IMR-90 (cell line): ENCODE results near the gene TBP. TPM values are rescaled to one million over a fixed set of nuclear protein-coding genes. Genes with fewer than 3 reads are reported as not detected.
"Not testable (repeated sequence)": the region's sequence is repeated elsewhere in the genome, so short reads cannot be mapped to it uniquely, and the experiment has no call there.

Source experiments
- ATAC-seq: fragments of 200-7000 bp; cut with Tn5 transposase; 2 replicates; pipeline ENCODE4 v1.9.1; 2020; ENCODE audit warnings: low read depth, mild to moderate bottlenecking, moderate library complexity
- BruUV-seq: library from RNA; stranded (reverse); fragments of 400-500 nt; replicated peaks from 2 replicates; lab custom pipeline; 2021; lab: Mats Ljungman, UMichigan
- CTCF ChIA-PET: fragments of 300-600 bp; formaldehyde crosslinking; extraction: SDS; loops from one replicate; lab custom pipeline; 2021; ENCODE audit warnings: antibody characterized with exemption; lab: Yijun Ruan, JAX
- POLR2A ChIA-PET: fragments of 300-600 bp; sonication (Branson Sonifier 250); formaldehyde crosslinking; loops from one replicate; lab custom pipeline; 2022; ENCODE audit warnings: antibody characterized with exemption; ENCODE audit not compliant: unreplicated experiment; lab: Charles Lee
- DNase-seq: peaks from one replicate; pipeline ENCODE4 v3.0.0; 2013
- H2AFZ ChIP-seq: replicated peaks from 2 replicates; pipeline ENCODE3; 2013; ENCODE audit warnings: low read length, mild to moderate bottlenecking; ENCODE audit not compliant: poor library complexity
- H2AK5ac ChIP-seq: 2 replicates; pipeline ENCODE4 v1.6.1; 2013; ENCODE audit warnings: low read depth, low read length, inconsistent platforms
- H2AK9ac ChIP-seq: replicated peaks from 2 replicates; pipeline ENCODE3; 2013; ENCODE audit warnings: mild to moderate bottlenecking, low read depth, low read length, moderate library complexity; ENCODE audit not compliant: poor library complexity
- H2BK120ac ChIP-seq: 2 replicates; pipeline ENCODE4 v1.6.1; 2013; ENCODE audit warnings: low read depth, low read length, inconsistent platforms
- H2BK15ac ChIP-seq: 3 replicates; pipeline ENCODE4 v1.6.1; 2013; ENCODE audit warnings: low read depth, low read length, inconsistent platforms
- H2BK20ac ChIP-seq: 2 replicates; pipeline ENCODE4 v1.6.1; 2013; ENCODE audit warnings: low read depth, mild to moderate bottlenecking, inconsistent platforms, low read length, moderate library complexity
- H2BK5ac ChIP-seq: 2 replicates; pipeline ENCODE4 v1.6.1; 2013; ENCODE audit warnings: mild to moderate bottlenecking, low read depth, low read length, inconsistent platforms; ENCODE audit not compliant: poor library complexity, severe bottlenecking
- H3K14ac ChIP-seq: replicated peaks from 2 replicates; pipeline ENCODE4 v1.6.1; 2013; ENCODE audit warnings: low read depth, low read length, inconsistent platforms
- H3K18ac ChIP-seq: 2 replicates; pipeline ENCODE4 v1.6.1; 2013; ENCODE audit warnings: low read depth, low read length, control low read depth
- H3K23ac ChIP-seq: 2 replicates; pipeline ENCODE4 v1.6.1; 2013; ENCODE audit warnings: low read depth, low read length, inconsistent platforms
- H3K27ac ChIP-seq: 2 replicates; pipeline ENCODE4 v1.5.1; 2013; ENCODE audit warnings: mild to moderate bottlenecking, control low read depth, low read length; ENCODE audit not compliant: insufficient read depth
- H3K27me3 ChIP-seq: 2 replicates; pipeline ENCODE4 v1.6.1; 2013; ENCODE audit warnings: low read length; ENCODE audit not compliant: control insufficient read depth, insufficient read depth
- H3K36me3 ChIP-seq: 2 replicates; pipeline ENCODE4 v1.6.1; 2013; ENCODE audit warnings: low read length, mixed read lengths; ENCODE audit not compliant: control insufficient read depth, insufficient read depth
- H3K4ac ChIP-seq: 2 replicates; pipeline ENCODE4 v1.6.1; 2013; ENCODE audit warnings: low read depth, low read length, inconsistent platforms
- H3K4me1 ChIP-seq: 2 replicates; pipeline ENCODE4 v1.6.1; 2013; ENCODE audit warnings: low read length, mixed read lengths; ENCODE audit not compliant: control insufficient read depth, insufficient read depth
- H3K4me2 ChIP-seq: 2 replicates; pipeline ENCODE4 v1.6.1; 2013; ENCODE audit warnings: low read depth, mild to moderate bottlenecking, control low read depth, low read length, moderate library complexity
- H3K4me3 ChIP-seq: 2 replicates; pipeline ENCODE4 v1.5.1; 2013; ENCODE audit warnings: low read depth, mild to moderate bottlenecking, control low read depth, low read length, moderate library complexity; ENCODE audit not compliant: insufficient read depth
- H3K56ac ChIP-seq: 2 replicates; pipeline ENCODE4 v1.6.1; 2013; ENCODE audit warnings: low read length, inconsistent platforms; ENCODE audit not compliant: insufficient read depth; ENCODE audit errors: extremely low read depth
- H3K79me1 ChIP-seq, 2 experiments: 2 replicates each; pipeline ENCODE4 v1.6.1; 2013; ENCODE audit warnings: low read length in 2 of 2, inconsistent platforms in 1 of 2, low read depth in 1 of 2
- H3K9ac ChIP-seq: 2 replicates; pipeline ENCODE4 v1.6.1; 2013; ENCODE audit warnings: low read depth, low read length, control low read depth
- H3K9me1 ChIP-seq: 2 replicates; pipeline ENCODE4 v1.6.1; 2013; ENCODE audit warnings: low read length, inconsistent platforms; ENCODE audit not compliant: insufficient read depth
- H3K9me3 ChIP-seq: 2 replicates; pipeline ENCODE4 v1.6.1; 2013; ENCODE audit warnings: low read length; ENCODE audit not compliant: control insufficient read depth, insufficient read depth
- H4K20me1 ChIP-seq: 2 replicates; pipeline ENCODE4 v1.6.1; 2013; ENCODE audit warnings: low read length, inconsistent platforms; ENCODE audit not compliant: insufficient read depth
- H4K5ac ChIP-seq: 2 replicates; pipeline ENCODE4 v1.6.1; 2013; ENCODE audit warnings: mild to moderate bottlenecking, low read depth, low read length, control low read depth
- H4K8ac ChIP-seq, 2 experiments: 2 replicates each; pipeline ENCODE4 v1.6.1; 2013; ENCODE audit warnings: low read depth in 2 of 2, low read length in 2 of 2, control low read depth in 1 of 2, inconsistent platforms in 1 of 2
- H4K91ac ChIP-seq: 2 replicates; pipeline ENCODE4 v1.6.1; 2013; ENCODE audit warnings: low read depth, low read length, inconsistent platforms; ENCODE audit not compliant: insufficient read depth
- WGBS, 2 experiments: methylation state at CpG; one replicate each; pipeline versions ENCODE4 v1.1.5 to v1.1.7; 2013; ENCODE audit warnings: missing lambda C conversion rate in 2 of 2; ENCODE audit not compliant: insufficient read length in 1 of 2; ENCODE audit errors: extremely low coverage in 2 of 2; 5-methylcytosine and 5-hydroxymethylcytosine counted together
- dilution Hi-C: fragments of 300-500 bp; cut with HindIII; formaldehyde crosslinking; loops from one replicate; pipeline ENCODE4 v1.14.3; 2018; ENCODE audit warnings: low sequenced_read_pairs; ENCODE audit not compliant: unreplicated experiment
- in situ Hi-C: fragments of 300-500 bp; cut with MboI; formaldehyde crosslinking; loops from 3 replicates; pipeline ENCODE4 v1.14.3; 2019; ENCODE audit warnings: low sequenced_read_pairs, inconsistent platforms, mixed read lengths
- intact Hi-C: fragments of 100-400 bp; cut with micrococcal nuclease; formaldehyde crosslinking; loops from 2 replicates; pipeline ENCODE4 v1.10.0; 2022
- polyA plus RNA-seq, 3 experiments: library from polyadenylated mRNA; depleted of rRNA; stranded (reverse); fragments of >200 nt; gene quantifications; 2 replicates each; pipeline ENCODE4 v1.2.3, GENCODE V29; 2012; ENCODE audit warnings: low replicate concordance in 1 of 3
- total RNA-seq: library from RNA; depleted of rRNA; stranded (reverse); fragments of >200 nt; gene quantifications from 2 replicates; pipeline ENCODE4 v1.2.3, GENCODE V29; 2012

The TBP gene
- total and polyA plus RNA-seq, 2 of the 4 experiments (the other 2 are of a cell fraction): 8.8 to 12.5 TPM

DNA sequence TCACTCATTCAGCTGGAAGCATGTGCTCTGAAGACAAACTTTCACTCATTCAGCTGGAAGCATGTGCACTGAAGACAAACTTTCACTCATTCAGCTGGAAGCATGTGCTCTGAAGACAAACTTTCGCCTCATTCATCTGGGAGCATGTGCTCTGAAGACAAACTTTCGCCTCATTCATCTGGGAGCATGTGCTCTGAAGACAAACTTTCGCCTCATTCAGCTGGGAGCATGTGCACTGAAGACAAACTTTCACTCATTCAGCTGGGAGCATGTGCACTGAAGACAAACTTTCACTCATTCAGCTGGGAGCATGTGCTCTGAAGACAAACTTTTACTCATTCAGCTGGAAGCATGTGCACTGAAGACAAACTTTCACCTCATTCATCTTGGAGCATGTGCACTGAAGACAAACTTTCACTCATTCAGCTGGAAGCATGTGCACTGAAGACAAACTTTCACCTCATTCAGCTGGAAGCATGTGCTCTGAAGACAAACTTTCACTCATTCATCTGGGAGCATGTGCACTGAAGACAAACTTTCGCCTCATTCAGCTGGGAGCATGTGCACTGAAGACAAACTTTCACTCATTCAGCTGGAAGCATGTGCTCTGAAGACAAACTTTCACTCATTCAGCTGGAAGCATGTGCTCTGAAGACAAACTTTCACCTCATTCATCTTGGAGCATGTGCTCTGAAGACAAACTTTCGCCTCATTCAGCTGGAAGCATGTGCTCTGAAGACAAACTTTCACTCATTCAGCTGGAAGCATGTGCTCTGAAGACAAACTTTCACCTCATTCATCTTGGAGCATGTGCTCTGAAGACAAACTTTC, 45.1 kb upstream of the TBP start:
- H3K4me1 ChIP-seq, BruUV-seq, dilution Hi-C loops, H2AK5ac ChIP-seq, H4K20me1 ChIP-seq, DNase-seq, H3K14ac ChIP-seq, H2AK9ac ChIP-seq, H2AFZ ChIP-seq, H3K79me1 ChIP-seq, H3K23ac ChIP-seq, H2BK15ac ChIP-seq, H3K56ac ChIP-seq, H2BK20ac ChIP-seq, POLR2A ChIA-PET, H3K4me2 ChIP-seq, in situ Hi-C loops, H3K4me3 ChIP-seq, H2BK120ac ChIP-seq, ATAC-seq, CTCF ChIA-PET, H3K9ac ChIP-seq, H4K5ac ChIP-seq, H4K91ac ChIP-seq, H2BK5ac ChIP-seq, H3K18ac ChIP-seq, H3K9me3 ChIP-seq, H3K27me3 ChIP-seq, H3K27ac ChIP-seq, H4K8ac ChIP-seq, H3K9me1 ChIP-seq, intact Hi-C loops, H3K36me3 ChIP-seq, H3K4ac ChIP-seq: not testable (repeated sequence)
- 24% methylated on average over 2 of the region's 5 CpGs; no CpG with 5 or more reads in 1 of the 2 experiments for WGBS, 2 experiments
